ENCODE data around the gene ELF1.
"Not testable (repeated sequence)": the region's sequence is repeated elsewhere in the genome, so short reads cannot be mapped to it uniquely, and the experiment has no call there.

ELF1 gene

DNA sequence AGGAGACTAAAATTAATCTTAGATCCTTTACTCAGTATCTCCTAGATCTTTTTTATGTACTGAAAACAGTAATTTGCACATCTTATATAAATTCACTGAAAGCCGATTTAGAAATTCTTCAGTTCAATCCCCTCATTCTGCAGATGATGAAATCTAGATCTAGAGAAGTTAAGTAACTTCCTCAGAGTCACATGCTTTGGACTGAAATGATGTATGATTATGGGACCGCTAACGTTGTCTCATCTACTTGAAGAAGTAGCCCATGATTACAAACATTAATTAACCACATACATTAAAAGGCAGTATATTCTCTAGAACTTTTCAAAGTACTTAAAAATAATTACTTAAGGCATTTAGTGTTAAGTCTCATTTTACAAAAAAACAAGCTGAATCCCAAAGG is 37.8 kb downstream of the ELF1 start:
- DNase-seq: no peak

- DNase-seq: no peak
Observed at GRCh38 chr13:40980461-40980860, 38.7 kb downstream of the ELF1 start.

- no peak for DNase-seq
Observed at GRCh38 chr13:40979232-40979631, 39.9 kb downstream of the ELF1 start.

- DNase-seq: not testable (repeated sequence)
Observed at GRCh38 chr13:40978109-40978508, 41.0 kb downstream of the ELF1 start.

DNA sequence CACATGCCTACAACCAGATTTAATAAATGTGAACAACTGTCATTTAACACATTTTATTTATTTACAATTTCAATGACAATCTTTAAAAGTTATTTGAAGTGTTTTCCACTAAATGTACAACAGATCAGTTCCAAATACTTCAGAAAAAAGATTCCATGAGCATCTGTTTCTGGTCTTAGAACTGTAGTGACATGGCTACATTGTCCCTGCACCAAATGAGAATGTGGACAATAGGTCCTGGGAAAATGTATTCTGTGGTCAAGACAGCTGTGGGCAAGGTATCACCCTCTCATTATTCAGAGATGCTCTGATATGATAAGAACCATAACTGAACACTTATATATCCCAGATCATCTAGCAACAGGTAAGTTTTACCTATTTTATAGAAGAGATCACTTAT is 43.7 kb downstream of the ELF1 start:
- no peak for DNase-seq

DNA sequence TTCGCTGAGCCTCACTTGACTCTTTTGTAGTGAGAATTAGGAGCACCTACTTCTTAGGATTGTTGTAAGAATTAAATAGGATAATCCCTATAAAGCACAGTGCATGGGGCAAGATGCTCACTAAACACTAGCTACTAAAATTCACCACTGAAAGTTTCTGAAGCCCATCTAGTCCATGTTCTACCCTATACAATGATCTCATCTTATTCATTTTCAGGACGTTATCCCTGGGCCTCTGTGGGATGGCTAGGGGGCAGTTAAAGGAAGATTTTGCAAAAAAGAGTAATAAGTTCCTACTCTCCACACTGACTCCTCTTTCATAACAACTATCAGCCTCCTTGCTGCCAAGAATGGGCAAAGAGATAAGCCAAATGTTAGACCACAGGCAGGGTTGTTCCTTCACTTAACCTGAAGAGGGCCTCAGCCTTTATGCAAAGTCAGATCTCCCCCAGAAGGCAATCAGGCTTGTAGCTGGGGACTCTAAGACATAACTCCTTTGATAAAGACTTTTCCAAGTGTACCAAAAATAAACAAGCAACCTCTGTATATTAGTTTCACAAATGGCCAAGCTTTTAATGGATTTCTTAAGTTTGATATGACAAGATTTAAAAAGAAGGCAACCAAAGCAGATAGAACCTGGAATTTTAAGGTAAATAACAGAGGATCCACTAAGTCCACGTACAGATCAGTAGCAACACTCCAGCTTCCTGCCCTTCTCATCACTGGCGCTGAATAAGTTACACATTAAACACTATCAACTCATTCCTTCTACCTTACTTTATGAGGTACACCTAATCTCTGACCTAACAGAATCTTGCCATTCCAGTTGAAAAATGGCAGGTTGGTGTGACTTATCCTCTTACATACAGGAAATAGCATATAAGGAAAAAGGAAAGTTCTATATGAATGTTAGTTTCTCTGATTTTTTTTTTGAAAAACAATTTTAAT is 44.4 kb downstream of the ELF1 start:
- DNase-seq: no peak

- DNase-seq: no peak
Observed at GRCh38 chr13:40973409-40973808, 45.7 kb downstream of the ELF1 start.

DNA sequence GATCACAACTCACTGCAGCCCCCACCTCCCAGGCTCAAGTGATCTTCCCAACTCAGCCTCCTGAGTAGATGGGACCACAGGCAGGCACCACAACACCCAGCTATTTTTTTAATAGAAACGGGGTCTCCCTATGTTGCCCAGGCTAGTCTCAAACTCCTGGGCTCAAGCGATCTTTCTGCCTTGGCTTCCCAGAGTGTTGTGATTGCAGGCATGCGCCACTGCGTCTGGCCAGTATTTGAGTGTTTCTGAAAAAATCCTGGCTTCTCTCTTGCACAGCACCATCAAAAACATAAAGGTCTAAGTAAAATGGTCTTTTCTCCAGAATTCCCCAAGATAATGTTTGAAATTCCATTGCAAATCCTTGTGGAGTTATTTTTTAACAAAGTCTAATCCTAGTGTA is 47.8 kb downstream of the ELF1 start:
- DNase-seq: no peak

GRCh38 chr13:40970803-40971202 is 48.3 kb downstream of the ELF1 start:
- DNase-seq: no peak

DNA sequence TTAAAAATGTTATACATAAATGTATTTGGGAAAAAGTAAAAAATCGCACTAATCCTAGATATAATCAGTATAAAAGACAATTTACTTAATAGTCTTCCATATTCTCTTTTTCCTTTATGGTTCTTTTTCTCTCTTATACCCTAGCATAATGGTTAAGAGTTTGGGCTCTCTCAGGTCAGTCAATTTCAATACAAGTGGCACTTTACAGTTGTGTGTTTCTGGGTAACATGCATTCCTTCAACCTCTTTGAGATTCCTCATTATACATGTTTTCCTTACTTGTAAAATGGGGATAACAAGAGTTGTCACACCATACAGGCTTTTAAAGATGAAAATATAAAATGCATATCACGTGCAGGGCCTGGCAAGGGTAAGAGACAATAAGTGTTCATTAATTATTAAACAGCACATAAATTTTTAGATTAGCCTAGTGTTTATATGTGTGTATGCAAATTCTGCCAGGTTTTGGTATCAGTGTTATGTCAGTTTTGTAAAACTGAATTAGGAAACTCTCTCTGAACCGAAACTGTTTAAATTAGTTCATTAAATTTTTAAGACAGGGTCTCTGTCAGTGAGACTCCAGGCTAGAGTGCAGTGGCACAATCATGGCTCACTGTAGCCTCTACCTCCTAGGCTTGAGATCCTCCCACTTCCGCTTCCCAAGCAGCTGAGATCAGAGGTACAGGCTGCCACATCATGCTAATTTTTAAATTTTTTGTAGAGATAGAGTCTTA is 49.8 kb downstream of the ELF1 start:
- no peak for DNase-seq

GRCh38 chr13:40968416-40969000 is 50.6 kb downstream of the ELF1 start:
- no peak for DNase-seq

DNA sequence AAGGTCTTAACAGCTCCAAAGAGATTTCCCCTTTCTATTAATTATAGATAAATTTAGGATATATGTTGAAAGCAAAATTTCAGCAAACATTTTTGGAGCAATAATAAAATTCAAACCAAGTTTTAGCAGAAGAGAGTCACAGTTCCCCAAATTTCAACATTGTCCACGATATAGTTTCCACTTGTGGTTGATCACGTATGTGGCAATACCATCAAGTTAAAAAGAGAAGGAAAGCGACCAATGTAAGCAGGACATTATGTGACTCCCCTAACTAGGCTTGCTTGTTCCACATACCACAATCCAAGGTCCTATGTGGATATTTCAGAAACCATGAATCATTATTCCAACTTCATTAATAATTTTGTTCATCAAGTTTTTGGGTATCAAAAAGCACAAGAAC is 52.8 kb downstream of the ELF1 start:
- no peak for DNase-seq

- DNase-seq: no peak
Observed at GRCh38 chr13:40963927-40964326, 55.2 kb downstream of the ELF1 start.

GRCh38 chr13:40961826-40962225 is 57.3 kb downstream of the ELF1 start:
- no peak for DNase-seq

DNA sequence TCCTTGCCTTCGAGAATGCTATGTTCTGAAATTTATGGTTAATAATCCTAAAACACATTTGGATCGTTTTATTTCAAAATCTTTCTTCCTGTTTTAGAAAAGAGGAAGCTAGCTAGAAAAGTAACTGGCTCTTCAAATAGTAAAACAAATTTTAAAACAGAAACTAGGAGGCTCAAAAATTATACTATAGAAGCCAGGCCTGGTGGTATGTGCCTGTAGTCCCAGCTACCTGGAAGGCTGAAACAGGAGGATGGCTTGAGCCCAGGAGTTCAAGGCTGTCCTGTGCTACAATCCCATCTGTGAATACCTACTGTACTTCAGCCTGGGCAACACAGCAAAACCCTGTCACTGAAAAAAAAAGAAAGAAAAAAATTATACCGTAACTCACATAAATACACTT is 57.9 kb downstream of the ELF1 start:
- no peak for DNase-seq

DNA sequence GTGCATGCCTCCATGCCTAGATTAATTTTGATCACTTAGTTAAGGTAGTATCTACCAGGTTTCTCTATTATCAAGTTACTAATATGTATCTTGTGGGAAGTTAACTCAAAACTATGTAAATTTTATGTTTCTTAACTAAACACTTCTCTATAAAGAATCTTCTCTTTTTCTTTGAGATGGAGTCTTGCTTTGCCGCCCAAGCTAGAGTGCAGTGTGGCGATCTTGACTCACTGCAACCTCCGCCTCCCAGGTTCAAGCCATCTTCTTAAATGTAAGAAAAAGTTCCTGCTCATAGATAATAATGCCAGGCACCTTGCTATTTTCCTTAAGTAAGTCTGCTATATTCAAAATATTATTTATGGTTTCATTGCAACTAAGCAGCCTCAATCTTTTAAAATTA is 58.4 kb downstream of the ELF1 start:
- no peak for DNase-seq

GRCh38 chr13:40958655-40959054 is 60.5 kb downstream of the ELF1 start:
- no peak for DNase-seq

DNA sequence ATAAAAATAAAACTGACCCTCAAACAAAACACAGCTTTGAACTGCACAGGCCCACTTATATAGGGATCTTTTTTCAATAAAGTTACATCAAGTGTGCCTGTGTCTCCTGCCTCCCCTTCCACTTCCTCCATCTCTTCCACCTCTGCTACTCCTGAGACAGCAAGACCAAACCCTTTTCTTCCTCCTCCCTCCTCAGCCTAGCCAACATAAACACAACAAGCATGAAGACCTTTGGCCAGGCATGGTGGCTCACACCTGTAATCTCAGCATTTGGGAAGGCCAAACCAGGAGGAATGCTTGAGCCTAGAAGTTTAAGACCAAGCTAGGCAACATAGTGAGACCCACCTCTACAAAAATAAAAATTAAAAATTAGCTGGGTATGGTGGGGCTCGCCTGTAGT is 72.6 kb downstream of the ELF1 start:
- DNase-seq: no peak

GRCh38 chr13:40943073-40943472 is 76.0 kb downstream of the ELF1 start:
- DNase-seq: no peak

DNA sequence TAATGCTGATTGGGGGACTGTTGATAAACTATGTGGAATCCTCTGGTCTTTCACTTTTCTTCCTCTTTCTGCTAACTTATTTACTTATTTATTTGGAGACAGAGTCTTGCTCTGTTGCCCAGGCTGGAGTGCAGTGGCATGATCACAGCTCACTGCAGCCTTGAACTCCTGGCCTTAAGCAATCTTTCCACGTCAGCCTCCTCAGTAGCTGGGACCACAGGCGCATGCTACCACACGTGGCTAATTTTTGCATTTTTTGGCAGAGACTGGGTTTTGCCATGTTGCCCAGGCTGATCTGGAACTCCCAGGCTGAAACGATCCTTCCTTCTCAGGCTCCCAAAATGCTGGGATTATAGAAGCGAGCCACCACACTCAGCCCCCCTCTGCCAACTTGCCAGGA is 77.5 kb downstream of the ELF1 start:
- DNase-seq: no peak

- no peak for DNase-seq
Observed at GRCh38 chr13:40940841-40941240, 78.3 kb downstream of the ELF1 start.

GRCh38 chr13:40933508-40934204 is 85.5 kb downstream of the ELF1 start:
- DNase-seq: no peak

DNA sequence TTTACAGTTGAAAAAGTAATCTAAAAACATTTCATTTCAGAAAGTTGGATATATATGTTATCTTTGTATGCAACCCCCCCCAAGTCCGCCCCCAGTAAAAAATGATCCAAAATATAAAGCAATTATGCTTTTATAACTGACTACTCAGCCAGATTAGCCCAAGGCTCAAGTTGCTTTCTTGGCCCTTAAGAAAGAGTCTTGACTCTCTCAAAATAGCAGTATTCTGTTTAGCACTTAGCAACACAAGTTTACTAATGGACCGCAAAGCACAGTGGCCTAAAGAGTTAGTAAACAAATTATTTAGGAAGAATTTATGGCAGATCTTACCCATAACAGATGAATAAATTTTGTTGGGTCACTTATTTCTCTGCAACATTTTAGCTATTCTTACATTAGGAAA is 86.9 kb downstream of the ELF1 start:
- DNase-seq: no peak

All from T1000 (cell line).